Measurements from ENCODE around the gene RASL12.

RASL12 gene, protein sequence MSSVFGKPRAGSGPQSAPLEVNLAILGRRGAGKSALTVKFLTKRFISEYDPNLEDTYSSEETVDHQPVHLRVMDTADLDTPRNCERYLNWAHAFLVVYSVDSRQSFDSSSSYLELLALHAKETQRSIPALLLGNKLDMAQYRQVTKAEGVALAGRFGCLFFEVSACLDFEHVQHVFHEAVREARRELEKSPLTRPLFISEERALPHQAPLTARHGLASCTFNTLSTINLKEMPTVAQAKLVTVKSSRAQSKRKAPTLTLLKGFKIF

DNA sequence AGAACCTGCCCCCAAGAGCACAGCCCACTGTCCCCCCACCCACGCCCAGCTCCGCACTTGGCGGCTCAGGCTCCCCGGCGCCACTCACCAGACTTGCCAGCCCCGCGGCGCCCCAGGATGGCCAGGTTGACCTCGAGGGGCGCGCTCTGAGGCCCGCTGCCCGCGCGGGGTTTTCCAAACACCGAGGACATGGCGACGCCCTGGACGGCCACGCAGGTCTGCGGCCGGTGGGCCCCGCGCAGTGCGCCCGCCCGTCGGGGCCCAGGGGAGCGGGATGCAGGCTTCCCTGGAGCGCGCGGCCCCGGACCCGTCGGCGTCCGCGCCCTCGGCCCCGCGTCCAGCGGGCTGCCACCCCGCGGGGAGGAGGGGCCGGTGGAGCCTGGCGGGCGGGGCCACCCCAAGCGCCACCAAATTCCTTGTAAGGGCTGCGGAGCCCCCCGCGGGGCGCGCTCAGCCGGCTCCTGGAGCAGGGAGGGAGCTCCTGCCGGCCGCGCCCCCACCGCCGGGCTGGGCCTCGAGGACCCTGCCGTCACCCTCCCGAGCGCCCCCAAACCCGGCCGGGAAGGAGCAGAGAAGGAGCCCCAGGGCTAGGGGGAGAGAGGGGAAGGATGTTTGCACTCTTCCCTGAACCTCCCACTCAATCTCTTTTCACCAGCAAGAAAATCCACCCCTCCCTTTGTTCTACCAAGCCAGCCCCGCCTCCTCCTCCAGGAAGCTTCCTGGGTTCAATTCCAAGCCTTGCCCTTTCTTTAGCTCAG lies at the start of gene RASL12:
Gene RASL12, minus strand, starts transcription at position 347 of the 758 bp plus-strand sequence. Its CDS starts 156 bp downstream, at position 191.
- H3K4me3 ChIP-seq (ENCODE audit: low read depth, low read length) = peak within 1 kb of the TSS; percentile 63
- H3K9ac ChIP-seq (ENCODE audit: low read depth, low read length) = peak within 1 kb of the TSS; percentile 46; the same call in 1 of the 2 replicates
- no peaks in the 10 kb centered on the region for H3K9me3 ChIP-seq (ENCODE audit: control insufficient read depth, insufficient read depth, low read length)
- peak within 1 kb of the TSS; percentile 86 for H3K27ac ChIP-seq (ENCODE audit: low read depth, low read length)
- H3K36me3 ChIP-seq (ENCODE audit: control insufficient read depth, insufficient read depth, low read length) = no peaks in the 10 kb centered on the region
- H3K4me1 ChIP-seq (ENCODE audit: control insufficient read depth, insufficient read depth, low read length) = peaks cover 19% of the 10 kb centered on the region
- H3K27me3 ChIP-seq (ENCODE audit: control insufficient read depth, insufficient read depth, low read length) = peaks cover 5% of the 10 kb centered on the region; the same call in 1 of the 2 replicates

DNA sequence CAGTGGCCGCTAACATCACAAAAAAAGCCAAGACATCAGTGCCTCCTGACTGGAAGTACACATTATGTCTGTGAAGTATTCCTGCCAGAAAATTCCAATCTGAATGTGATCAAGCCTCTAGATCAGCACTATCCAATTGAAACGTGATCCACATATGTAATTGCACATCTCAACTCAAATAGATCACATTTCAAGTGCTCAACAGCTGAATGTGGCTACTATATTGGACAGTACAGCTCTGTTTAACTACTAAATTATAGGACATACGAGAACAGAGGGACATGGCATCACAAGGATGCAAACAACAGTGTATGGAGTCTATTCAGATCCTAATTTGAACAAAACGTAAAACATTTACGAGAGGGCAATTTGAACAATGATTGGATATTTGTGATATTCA lies 47.8 kb upstream of the RASL12 start:
- no peaks in the 10 kb centered on the region for H3K9me3 ChIP-seq (ENCODE audit: control insufficient read depth, insufficient read depth, low read length)
- no peak overlapping the region for H3K27ac ChIP-seq (ENCODE audit: low read depth, low read length)
- H3K27me3 ChIP-seq (ENCODE audit: control insufficient read depth, insufficient read depth, low read length) = no peaks in the 10 kb centered on the region
- H3K4me3 ChIP-seq (ENCODE audit: low read depth, low read length) = no peak overlapping the region
- no peak overlapping the region for H3K9ac ChIP-seq (ENCODE audit: low read depth, low read length)
- peaks cover 40% of the 10 kb centered on the region for H3K36me3 ChIP-seq (ENCODE audit: control insufficient read depth, insufficient read depth, low read length)
- no peaks in the 10 kb centered on the region for H3K4me1 ChIP-seq (ENCODE audit: control insufficient read depth, insufficient read depth, low read length)

DNA sequence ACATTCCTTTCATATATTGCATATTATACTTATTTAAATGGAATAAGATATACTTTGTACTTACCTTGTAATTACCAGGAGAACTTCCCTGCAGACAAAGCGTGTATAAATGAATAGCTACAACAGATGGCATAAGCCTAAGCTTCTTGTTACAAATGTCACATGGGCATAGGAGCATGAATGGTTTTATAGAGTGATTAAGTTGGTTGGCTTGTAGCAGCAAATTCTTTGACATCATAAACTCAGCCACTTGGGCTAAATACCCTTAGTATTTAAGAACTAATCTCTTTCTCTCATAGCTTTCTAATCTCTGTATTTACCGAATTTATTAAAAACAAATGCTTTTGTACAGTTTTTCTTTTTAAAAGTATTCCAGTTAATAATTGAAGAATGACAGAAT lies 47.3 kb upstream of the RASL12 start, which contains the start of gene UBAP1L:
Gene UBAP1L, minus strand, starts transcription at position 115 of the 400 bp plus-strand sequence. CDS start 8,985 bp downstream, outside the sequence.
- Histone ChIP-seq H3K4me1 (ENCODE audit: control insufficient read depth, insufficient read depth, low read length) (no peaks in the 10 kb centered on the region), H3K9me3 (ENCODE audit: control insufficient read depth, insufficient read depth, low read length) (no peaks in the 10 kb centered on the region), H3K4me3 (ENCODE audit: low read depth, low read length) (no peak within 1 kb of the TSS), H3K9ac (ENCODE audit: low read depth, low read length) (no peak within 1 kb of the TSS), H3K27me3 (ENCODE audit: control insufficient read depth, insufficient read depth, low read length) (no peaks in the 10 kb centered on the region), H3K27ac (ENCODE audit: low read depth, low read length) (no peak within 1 kb of the TSS), H3K36me3 (ENCODE audit: control insufficient read depth, insufficient read depth, low read length) (peaks cover 40% of the 10 kb centered on the region)

DNA sequence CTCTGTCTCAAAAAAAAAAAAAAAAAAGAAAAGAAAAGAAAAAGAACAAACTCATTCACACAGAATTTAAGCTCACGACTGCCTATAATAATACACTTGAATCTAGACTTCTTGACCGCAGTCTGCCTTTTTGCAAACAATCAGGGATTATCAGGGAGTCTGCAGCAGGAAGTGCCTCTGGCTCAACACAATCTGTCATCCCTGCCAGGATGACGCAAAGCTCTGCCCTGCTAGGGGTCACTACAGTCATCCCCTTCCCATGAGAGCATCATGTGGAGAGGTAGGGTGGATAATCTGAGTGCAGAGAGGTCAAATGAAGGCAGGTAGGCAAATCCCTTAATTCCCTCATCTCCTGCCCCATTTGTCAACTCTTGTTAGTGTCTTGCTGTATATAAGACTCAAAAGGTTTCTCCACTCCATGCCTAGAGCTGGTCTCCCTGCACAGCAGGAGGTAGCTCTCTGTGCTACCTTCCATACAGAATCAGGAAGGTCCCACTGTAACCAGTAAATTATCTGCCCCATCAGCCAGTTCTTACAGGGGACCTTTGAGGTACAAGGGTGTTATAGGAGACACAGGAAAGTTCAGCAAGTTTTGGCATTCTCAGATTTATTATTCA lies 43.0 kb upstream of the RASL12 start:
- Histone ChIP-seq H3K9ac (ENCODE audit: low read depth, low read length) (no peak overlapping the region), H3K36me3 (ENCODE audit: control insufficient read depth, insufficient read depth, low read length) (peaks cover 5% of the 10 kb centered on the region; the same call in 1 of the 2 replicates), H3K27me3 (ENCODE audit: control insufficient read depth, insufficient read depth, low read length) (no peaks in the 10 kb centered on the region), H3K9me3 (ENCODE audit: control insufficient read depth, insufficient read depth, low read length) (no peaks in the 10 kb centered on the region), H3K4me3 (ENCODE audit: low read depth, low read length) (no peak overlapping the region), H3K27ac (ENCODE audit: low read depth, low read length) (no peak overlapping the region), H3K4me1 (ENCODE audit: control insufficient read depth, insufficient read depth, low read length) (no peaks in the 10 kb centered on the region)

DNA sequence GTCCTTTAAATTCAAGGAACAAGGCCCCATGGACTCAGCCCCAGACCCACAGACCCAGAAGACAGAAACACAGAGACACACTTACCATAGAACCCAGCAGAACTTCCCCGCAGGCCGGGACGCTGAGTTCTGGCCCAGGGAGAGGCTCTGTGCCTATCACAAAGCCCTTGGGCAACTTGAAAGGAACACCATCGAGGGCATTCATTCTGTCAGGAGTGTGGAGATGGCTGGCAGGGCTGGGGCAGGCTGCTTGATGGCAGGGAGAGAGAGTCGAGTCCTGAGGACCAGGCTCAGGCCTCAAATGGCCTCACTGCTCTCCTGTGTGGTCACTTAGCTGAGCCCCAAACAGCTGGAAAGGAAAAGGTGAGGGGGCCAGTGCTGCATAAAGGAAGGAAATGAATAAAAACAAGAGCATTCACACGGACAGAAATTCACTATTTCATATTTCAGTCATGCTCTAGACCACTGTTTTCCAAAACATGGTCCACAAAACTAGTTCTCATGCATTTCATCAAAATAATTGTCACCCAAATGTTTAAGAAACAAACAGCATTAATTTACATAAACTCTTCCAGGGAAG lies 38.3 kb upstream of the RASL12 start:
- Histone ChIP-seq H3K36me3 (ENCODE audit: control insufficient read depth, insufficient read depth, low read length) (no peaks in the 10 kb centered on the region), H3K9me3 (ENCODE audit: control insufficient read depth, insufficient read depth, low read length) (no peaks in the 10 kb centered on the region), H3K27me3 (ENCODE audit: control insufficient read depth, insufficient read depth, low read length) (peaks cover 10% of the 10 kb centered on the region; the same call in 1 of the 2 replicates), H3K4me3 (ENCODE audit: low read depth, low read length) (no peak overlapping the region), H3K4me1 (ENCODE audit: control insufficient read depth, insufficient read depth, low read length) (no peaks in the 10 kb centered on the region; the same call in 1 of the 2 replicates), H3K27ac (ENCODE audit: low read depth, low read length) (no peak overlapping the region), H3K9ac (ENCODE audit: low read depth, low read length) (no peak overlapping the region)

DNA sequence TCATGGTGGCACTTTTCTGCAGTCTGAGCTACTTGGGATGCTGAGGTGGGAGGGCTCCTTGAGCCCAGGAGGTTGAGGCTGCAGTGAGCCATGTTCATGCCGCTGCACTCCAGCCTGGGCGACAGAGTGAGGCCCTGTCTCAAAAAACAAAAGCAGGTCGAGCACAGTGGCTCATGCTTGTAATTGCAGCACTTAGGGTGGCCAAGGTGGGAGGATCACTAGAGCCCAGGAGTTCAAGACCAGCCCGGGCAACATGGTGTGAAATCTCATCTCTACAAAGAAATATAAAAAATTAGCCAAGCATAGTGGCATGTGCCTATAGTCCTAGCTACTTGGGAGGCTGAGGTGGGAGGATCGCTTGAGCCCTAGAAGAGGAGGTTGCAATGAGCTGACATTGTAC lies 37.2 kb upstream of the RASL12 start:
- H3K4me3 ChIP-seq (ENCODE audit: low read depth, low read length) = no peak overlapping the region
- H3K27me3 ChIP-seq (ENCODE audit: control insufficient read depth, insufficient read depth, low read length) = peaks cover 10% of the 10 kb centered on the region; the same call in 1 of the 2 replicates
- H3K4me1 ChIP-seq (ENCODE audit: control insufficient read depth, insufficient read depth, low read length) = no peaks in the 10 kb centered on the region; the same call in 1 of the 2 replicates
- no peaks in the 10 kb centered on the region for H3K9me3 ChIP-seq (ENCODE audit: control insufficient read depth, insufficient read depth, low read length)
- H3K9ac ChIP-seq (ENCODE audit: low read depth, low read length) = no peak overlapping the region
- H3K27ac ChIP-seq (ENCODE audit: low read depth, low read length) = no peak overlapping the region
- no peaks in the 10 kb centered on the region for H3K36me3 ChIP-seq (ENCODE audit: control insufficient read depth, insufficient read depth, low read length)

DNA sequence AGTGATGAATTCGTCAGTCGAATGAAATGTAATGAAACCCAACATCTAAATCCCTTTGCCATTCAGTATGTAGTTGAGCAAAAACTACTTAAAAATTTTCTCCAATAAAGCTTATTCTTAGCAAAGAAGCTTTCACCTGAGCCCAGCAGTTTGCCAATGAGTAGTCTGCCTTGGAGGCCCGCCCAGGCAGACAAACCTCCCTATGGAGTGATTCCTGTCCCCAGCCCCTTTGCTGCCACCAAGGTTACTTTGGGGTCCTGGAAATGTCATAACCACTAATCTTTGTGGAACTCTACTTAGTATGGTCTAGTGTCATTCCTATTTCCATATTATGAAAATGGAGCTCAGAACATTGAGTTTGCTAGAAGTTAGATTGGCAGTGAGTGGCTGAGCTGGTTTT lies 35.1 kb upstream of the RASL12 start:
- peaks cover 6% of the 10 kb centered on the region; the same call in 1 of the 2 replicates for H3K36me3 ChIP-seq (ENCODE audit: control insufficient read depth, insufficient read depth, low read length)
- H3K9ac ChIP-seq (ENCODE audit: low read depth, low read length) = no peak overlapping the region
- H3K27ac ChIP-seq (ENCODE audit: low read depth, low read length) = no peak overlapping the region
- H3K27me3 ChIP-seq (ENCODE audit: control insufficient read depth, insufficient read depth, low read length) = peaks cover 10% of the 10 kb centered on the region; the same call in 1 of the 2 replicates
- H3K4me1 ChIP-seq (ENCODE audit: control insufficient read depth, insufficient read depth, low read length) = no peaks in the 10 kb centered on the region; the same call in 1 of the 2 replicates
- no peak overlapping the region for H3K4me3 ChIP-seq (ENCODE audit: low read depth, low read length)
- H3K9me3 ChIP-seq (ENCODE audit: control insufficient read depth, insufficient read depth, low read length) = no peaks in the 10 kb centered on the region

DNA sequence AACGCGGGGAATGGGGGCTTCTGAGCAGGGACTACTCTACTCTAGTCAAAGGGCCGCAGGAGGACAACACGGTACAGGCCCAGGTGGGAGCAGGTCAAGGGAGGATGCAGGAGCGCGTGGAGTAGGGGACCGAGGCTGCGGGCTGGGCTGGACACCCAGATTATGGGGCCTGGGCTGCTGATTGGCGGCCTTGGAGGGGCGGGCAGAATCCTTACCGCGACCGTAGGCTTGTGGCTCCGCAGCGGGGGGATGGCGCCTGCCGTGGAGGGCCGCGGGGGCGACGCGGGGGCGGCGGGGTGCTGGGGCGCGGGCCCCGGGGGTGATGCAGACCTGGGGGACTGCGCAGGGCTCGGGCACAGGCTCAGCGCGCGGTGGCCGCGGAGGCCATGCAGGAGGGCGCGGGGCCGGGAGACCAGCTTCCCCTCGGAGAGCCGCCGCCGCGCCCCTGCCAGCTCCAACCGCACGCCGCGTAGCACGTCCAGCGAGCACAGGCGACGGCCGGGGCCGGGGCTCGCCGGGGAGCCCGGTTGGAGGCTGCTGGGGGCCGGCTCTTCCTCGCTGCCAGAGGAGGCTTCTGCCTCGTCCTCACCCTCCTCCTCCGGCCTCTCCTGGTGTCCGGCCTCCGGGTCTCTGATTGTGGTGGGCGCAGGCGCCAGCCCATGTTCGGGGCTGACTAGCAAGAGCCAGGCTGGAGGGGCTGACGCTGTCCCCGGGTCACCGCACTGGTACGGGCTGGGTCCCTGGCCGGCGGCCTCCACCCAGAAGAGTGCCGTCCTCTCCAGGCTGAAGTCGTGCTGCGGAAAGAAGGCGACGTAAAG lies 34.3 kb upstream of the RASL12 start:
- Histone ChIP-seq H3K27ac (ENCODE audit: low read depth, low read length) (no peak overlapping the region), H3K9ac (ENCODE audit: low read depth, low read length) (peak overlapping the region; percentile 36; the same call in 1 of the 2 replicates), H3K9me3 (ENCODE audit: control insufficient read depth, insufficient read depth, low read length) (no peaks in the 10 kb centered on the region), H3K36me3 (ENCODE audit: control insufficient read depth, insufficient read depth, low read length) (peaks cover 6% of the 10 kb centered on the region; the same call in 1 of the 2 replicates), H3K27me3 (ENCODE audit: control insufficient read depth, insufficient read depth, low read length) (peaks cover 10% of the 10 kb centered on the region; the same call in 1 of the 2 replicates), H3K4me1 (ENCODE audit: control insufficient read depth, insufficient read depth, low read length) (no peaks in the 10 kb centered on the region; the same call in 1 of the 2 replicates), H3K4me3 (ENCODE audit: low read depth, low read length) (peak overlapping the region; percentile 63)

DNA sequence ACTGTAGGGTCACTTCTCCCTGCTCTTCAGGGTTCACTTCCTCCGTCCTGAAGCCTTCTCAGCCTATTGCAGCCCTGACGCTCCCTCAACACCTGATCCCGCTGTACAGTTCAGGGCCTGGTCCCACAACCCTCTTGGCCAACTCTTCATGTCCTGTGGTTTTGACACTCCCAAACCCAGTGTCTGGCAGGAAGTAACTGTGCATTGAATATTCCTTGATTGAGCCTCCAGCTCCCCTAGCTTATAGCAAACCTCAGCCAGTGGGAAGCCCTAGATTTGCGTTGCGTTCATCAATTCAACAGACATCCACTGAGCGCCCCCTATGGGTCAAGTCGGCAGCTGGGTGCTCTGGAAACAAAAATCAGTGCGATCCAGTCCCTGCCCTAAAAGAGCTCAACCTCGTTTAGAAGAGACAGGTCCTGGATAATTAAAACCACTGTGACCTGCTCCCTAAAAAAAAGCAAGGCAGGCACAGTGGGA lies 33.7 kb upstream of the RASL12 start:
- H3K27me3 ChIP-seq (ENCODE audit: control insufficient read depth, insufficient read depth, low read length) = peaks cover 10% of the 10 kb centered on the region; the same call in 1 of the 2 replicates
- H3K9ac ChIP-seq (ENCODE audit: low read depth, low read length) = peak overlapping the region; percentile 32; the same call in 1 of the 2 replicates
- H3K9me3 ChIP-seq (ENCODE audit: control insufficient read depth, insufficient read depth, low read length) = no peaks in the 10 kb centered on the region
- H3K27ac ChIP-seq (ENCODE audit: low read depth, low read length) = no peak overlapping the region
- peaks cover 6% of the 10 kb centered on the region; the same call in 1 of the 2 replicates for H3K36me3 ChIP-seq (ENCODE audit: control insufficient read depth, insufficient read depth, low read length)
- no peaks in the 10 kb centered on the region; the same call in 1 of the 2 replicates for H3K4me1 ChIP-seq (ENCODE audit: control insufficient read depth, insufficient read depth, low read length)
- H3K4me3 ChIP-seq (ENCODE audit: low read depth, low read length) = peak overlapping the region; percentile 63
